Superior temporal gyrus (tissue), 1 donor: ENCODE data around the gene MEIS1.

Source experiments
- DNase-seq: peaks from one replicate; pipeline ENCODE4 v3.0.0-alpha.2; 2016; ENCODE audit errors: extremely low spot score

MEIS1 gene

GRCh38 chr2:66535574-66536289 lies 100.8 kb downstream of the MEIS1 start:
- peak; percentile 30 for DNase-seq

GRCh38 chr2:66536290-66536673 lies 101.4 kb downstream of the MEIS1 start:
- DNase-seq = peak; percentile 31

GRCh38 chr2:66536997-66537396 lies 102.1 kb downstream of the MEIS1 start:
- peak; percentile 22 for DNase-seq

- DNase-seq = peak; percentile 38
Observed at GRCh38 chr2:66538291-66538690, 103.4 kb downstream of the MEIS1 start.

GRCh38 chr2:66539452-66539851 lies 104.5 kb downstream of the MEIS1 start:
- peak; percentile 47 for DNase-seq

- DNase-seq = peak; percentile 91
Observed at GRCh38 chr2:66541646-66542045, 106.7 kb downstream of the MEIS1 start.

- DNase-seq = peak; percentile 14
Observed at GRCh38 chr2:66543257-66543767, 108.4 kb downstream of the MEIS1 start.

- DNase-seq = no peak
Observed at GRCh38 chr2:66544258-66544657, 109.3 kb downstream of the MEIS1 start.

GRCh38 chr2:66545258-66545657 lies 110.3 kb downstream of the MEIS1 start:
- no peak for DNase-seq

GRCh38 chr2:66547118-66547517 lies 112.2 kb downstream of the MEIS1 start:
- DNase-seq = no peak

- DNase-seq = no peak
Observed at GRCh38 chr2:66547887-66548286, 113.0 kb downstream of the MEIS1 start.

GRCh38 chr2:66548422-66548821 lies 113.5 kb downstream of the MEIS1 start:
- no peak for DNase-seq

GRCh38 chr2:66550826-66551225 lies 115.9 kb downstream of the MEIS1 start:
- no peak for DNase-seq

- no peak for DNase-seq
Observed at GRCh38 chr2:66553370-66553769, 118.4 kb downstream of the MEIS1 start.

- DNase-seq = no peak
Observed at GRCh38 chr2:66555091-66555490, 120.2 kb downstream of the MEIS1 start.

- DNase-seq = no peak
Observed at GRCh38 chr2:66555501-66556324, 120.8 kb downstream of the MEIS1 start.

- DNase-seq = no peak
Observed at GRCh38 chr2:66559672-66560071, 124.7 kb downstream of the MEIS1 start.

GRCh38 chr2:66560683-66561082 lies 125.8 kb downstream of the MEIS1 start:
- no peak for DNase-seq

GRCh38 chr2:66561645-66562303 lies 126.8 kb downstream of the MEIS1 start:
- DNase-seq = no peak

- no peak for DNase-seq
Observed at GRCh38 chr2:66562304-66562685, 127.4 kb downstream of the MEIS1 start.

- DNase-seq = no peak
Observed at GRCh38 chr2:66563473-66563872, 128.5 kb downstream of the MEIS1 start.

- DNase-seq = no peak
Observed at GRCh38 chr2:66565291-66565690, 130.4 kb downstream of the MEIS1 start.
